Renal pelvis (tissue), 4 donors: ENCODE results near the gene MAZ. TPM values are rescaled to one million over a fixed set of nuclear protein-coding genes. Genes with fewer than 3 reads are reported as not detected.
"Not testable (repeated sequence)": the region's sequence is repeated elsewhere in the genome, so short reads cannot be mapped to it uniquely, and the experiment has no call there.

Source experiments
- DNase-seq: peaks from one replicate; pipeline ENCODE4 v3.0.0-alpha.2; 2013
- polyA plus RNA-seq, 3 donors: library from polyadenylated mRNA; unstranded; fragments of 120-200 nt; gene quantifications; one replicate each; pipeline ENCODE4 v1.2.1, GENCODE V29; 2013; ENCODE audit not compliant: insufficient read length in 3 of 3

MAZ gene
- polyA plus RNA-seq, 3 donors: 330 to 392 (median 348) TPM

DNA sequence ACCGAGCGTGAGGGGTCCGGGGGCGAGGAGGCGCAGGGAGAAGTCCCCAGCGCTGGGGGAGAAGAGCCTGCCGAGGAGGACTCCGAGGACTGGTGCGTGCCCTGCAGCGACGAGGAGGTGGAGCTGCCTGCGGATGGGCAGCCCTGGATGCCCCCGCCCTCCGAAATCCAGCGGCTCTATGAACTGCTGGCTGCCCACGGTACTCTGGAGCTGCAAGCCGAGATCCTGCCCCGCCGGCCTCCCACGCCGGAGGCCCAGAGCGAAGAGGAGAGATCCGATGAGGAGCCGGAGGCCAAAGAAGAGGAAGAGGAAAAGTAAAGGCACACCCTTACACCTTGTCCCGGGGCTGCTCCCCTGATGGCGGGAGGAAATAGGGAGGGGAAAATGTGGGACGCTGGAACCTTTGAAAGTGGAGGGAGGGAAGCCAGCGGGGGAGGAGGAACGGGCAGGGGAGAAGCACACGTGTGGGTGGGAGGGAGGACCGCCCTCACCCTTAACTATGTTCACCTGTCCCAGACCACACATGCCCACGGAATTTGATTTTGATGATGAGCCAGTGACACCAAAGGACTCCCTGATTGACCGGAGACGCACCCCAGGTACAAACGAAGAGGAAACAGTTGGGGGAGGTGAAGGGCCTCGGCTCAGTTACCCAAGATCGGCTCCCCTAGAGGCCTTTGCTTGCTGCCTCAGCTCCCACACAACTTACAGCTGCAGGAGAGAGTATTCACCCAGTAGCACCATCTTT lies 10.5 kb downstream of the MAZ start:
- DNase-seq: peak; percentile 52

DNA sequence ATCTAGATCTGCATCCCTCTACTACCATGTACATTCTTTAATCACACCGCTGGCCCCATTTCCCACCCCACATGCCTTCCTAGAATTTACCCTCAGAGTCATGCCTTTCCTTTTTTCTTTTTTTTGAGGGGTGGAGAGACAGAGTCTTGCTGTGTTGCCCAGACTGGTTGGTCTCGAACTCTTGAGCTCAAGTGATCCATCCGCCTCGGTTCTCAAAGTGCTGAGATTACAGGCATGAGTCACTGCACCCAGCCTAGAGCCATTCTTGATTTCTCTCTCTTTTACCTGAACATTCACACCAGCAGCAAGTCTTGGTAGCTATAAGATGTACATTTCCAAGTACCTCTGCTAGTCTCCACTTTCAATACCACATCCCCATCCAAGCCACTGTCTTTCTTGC lies 11.8 kb downstream of the MAZ start:
- no peak for DNase-seq

DNA sequence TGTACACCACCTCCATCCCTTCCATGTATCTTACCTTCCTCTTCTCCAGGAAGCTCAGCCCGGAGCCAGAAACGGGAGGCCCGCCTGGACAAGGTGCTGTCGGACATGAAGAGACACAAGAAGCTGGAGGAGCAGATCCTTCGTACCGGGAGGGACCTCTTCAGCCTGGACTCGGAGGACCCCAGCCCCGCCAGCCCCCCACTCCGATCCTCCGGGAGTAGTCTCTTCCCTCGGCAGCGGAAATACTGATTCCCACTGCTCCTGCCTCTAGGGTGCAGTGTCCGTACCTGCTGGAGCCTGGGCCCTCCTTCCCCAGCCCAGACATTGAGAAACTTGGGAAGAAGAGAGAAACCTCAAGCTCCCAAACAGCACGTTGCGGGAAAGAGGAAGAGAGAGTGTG lies 13.2 kb downstream of the MAZ start:
- DNase-seq: no peak

DNA sequence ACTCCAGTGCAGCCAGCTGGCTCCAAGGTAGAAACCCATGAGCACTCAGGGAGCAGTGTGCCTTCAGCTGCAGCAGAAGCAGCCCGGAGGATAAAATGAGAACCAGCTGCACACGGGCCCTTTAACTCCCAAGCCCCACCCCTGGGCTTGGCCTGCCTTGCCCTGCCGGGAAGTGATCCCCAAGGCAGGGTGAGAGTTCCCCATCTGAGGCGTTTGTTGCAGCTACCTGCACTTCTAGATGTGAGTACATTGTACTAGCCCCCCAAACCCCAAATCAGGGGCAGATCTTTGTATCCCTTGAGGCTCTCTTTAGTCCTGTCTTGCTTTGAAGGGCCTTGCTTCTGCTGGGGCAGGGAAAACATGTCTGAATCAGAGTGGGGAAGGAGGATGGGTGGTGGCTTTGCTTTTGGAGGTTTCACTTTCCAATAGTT lies 14.0 kb downstream of the MAZ start, which contains the start of gene MVP:
Gene MVP (plus strand): TSS at position 192 of the 431 bp plus-strand sequence. CDS start 10,088 bp downstream, outside the sequence.
- DNase-seq: no peak

- no peak for DNase-seq
These were observed 14.7 kb downstream of the MAZ start for GRCh38 chr16:29820730-29821642.

- no peak for DNase-seq
These were observed 15.3 kb downstream of the MAZ start for GRCh38 chr16:29821643-29822115.

DNA sequence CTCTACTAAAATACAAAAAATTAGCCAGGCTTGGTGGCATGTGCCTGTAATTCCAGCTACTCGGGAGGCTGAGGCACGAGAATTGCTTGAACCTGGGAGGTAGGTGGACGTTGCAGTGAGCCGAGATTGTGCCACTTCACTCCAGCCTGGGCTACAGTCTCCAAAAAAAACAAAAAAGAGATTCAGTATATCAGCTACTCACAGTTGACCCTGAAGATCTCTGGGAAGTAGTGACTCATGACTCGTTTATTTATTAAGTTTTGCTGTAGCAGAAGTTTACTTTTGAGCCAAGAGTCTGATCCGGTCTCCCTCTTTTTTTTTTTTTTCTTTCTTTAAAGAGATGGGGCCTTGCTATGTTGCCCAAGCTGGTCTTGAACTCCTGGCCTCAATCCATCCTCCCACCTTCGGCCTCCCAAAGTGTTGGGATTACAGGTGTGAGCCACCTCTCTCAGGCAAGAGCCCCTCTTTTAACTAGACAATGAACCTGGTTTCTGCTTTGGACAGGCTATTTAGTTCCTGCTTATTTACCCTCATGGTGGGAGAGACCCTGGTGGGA lies 18.3 kb downstream of the MAZ start:
- DNase-seq: no peak

DNA sequence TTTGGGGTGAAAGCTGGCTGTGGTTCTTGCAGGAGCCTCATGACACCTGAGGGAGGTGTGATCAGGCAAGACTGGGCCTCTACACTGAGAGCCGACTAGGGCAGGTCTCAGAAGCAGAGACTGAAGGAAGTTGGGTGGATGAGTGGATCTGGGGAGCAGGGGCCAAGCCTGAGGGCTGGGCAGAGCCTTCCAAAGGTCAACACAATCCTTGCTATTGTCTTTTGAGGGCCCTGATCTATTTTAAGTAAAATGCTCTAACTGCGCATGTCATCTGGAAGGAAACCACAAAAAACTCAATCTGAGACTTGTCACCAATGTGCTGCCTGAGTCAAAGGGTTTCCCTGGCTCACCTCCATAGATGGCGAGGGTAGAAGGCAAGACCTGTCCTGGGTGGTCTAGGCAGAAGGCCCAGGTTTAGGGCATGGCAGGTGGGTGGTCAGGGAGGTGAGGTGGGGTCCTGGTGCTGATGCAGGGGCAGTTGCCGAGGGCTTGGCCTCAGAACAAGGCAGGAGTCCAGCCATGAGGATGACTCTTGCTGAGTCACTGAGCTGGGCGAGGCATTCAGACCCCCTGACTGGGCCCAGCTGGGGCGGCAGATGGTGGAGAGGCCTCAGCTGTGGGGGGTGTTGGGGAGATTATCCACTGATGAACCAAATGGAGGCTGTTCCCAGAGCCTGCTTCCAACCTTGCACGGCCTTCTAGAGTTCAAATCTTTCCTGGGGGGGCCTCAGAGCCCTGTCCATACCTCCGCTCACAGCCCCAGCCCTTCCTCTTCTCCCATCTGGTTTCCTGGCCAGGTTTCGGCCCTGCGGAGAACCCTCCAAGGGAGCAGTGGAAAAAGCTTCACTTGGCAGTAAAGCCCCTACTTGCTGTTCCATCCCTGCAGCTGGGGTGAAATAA lies 19.1 kb downstream of the MAZ start:
- no peak for DNase-seq

- DNase-seq: no peak
These were observed 20.0 kb downstream of the MAZ start for GRCh38 chr16:29826342-29826695.

DNA sequence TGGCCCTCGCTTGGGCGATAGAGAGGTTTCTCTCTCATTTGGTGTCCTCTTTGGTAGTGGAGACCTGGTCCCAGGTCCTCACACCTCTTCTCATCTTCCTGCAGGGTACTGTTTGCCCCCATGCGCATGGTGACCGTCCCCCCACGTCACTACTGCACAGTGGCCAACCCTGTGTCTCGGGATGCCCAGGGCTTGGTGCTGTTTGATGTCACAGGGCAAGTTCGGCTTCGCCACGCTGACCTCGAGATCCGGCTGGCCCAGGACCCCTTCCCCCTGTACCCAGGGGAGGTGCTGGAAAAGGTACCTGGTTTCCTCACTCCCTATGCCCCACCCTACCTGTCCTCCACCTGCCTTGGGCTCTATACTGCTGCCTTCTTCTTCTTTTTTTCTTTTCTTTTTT lies 24.4 kb downstream of the MAZ start:
- DNase-seq: no peak

- no peak for DNase-seq
These were observed 25.2 kb downstream of the MAZ start for GRCh38 chr16:29831490-29831889.

- not testable (repeated sequence) for DNase-seq
These were observed 26.9 kb downstream of the MAZ start for GRCh38 chr16:29833219-29833618.

- DNase-seq: no peak
These were observed 27.8 kb downstream of the MAZ start for GRCh38 chr16:29834079-29834478.

GRCh38 chr16:29835926-29836325 lies 29.6 kb downstream of the MAZ start:
- DNase-seq: no peak

GRCh38 chr16:29836623-29837022 lies 30.3 kb downstream of the MAZ start:
- no peak for DNase-seq

GRCh38 chr16:29837841-29838240 lies 31.5 kb downstream of the MAZ start:
- DNase-seq: no peak

DNA sequence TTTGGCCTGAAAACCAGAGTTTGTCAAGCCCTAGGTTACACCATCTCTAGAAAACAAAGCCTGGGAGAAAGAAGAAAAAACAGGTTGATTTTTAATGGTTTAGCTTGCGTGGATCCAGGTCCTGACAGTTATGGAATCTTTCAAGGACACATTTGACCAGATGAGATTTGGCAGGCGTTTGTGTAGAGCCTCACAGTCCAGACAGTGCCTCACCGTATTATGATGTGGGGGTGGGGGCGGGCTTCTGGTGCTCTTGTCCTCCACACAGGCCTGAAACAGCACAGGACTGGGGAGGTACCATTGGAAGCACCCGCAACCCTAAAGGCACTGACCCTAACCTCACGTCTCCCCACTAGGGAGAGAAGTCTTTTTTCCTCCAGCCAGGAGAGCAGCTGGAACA lies 33.5 kb downstream of the MAZ start:
- DNase-seq: no peak

GRCh38 chr16:29840240-29840639 lies 33.9 kb downstream of the MAZ start:
- DNase-seq: no peak

DNA sequence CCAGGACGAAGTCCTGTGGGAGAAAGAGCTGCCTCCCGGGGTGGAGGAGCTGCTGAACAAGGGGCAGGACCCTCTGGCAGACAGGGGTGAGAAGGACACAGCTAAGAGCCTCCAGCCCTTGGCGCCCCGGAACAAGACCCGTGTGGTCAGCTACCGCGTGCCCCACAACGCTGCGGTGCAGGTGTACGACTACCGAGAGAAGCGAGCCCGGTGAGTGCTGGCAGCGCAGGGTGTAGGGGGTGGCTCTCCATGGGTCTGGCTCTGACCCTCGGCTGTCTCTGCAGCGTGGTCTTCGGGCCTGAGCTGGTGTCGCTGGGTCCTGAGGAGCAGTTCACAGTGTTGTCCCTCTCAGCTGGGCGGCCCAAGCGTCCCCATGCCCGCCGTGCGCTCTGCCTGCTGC lies 35.3 kb downstream of the MAZ start:
- DNase-seq: no peak

GRCh38 chr16:29842732-29843346 lies 36.5 kb downstream of the MAZ start:
- no peak for DNase-seq

GRCh38 chr16:29843931-29844330 lies 37.6 kb downstream of the MAZ start:
- no peak for DNase-seq
